Measurements from ENCODE around the gene SLC7A6.

Gene SLC7A6

DNA sequence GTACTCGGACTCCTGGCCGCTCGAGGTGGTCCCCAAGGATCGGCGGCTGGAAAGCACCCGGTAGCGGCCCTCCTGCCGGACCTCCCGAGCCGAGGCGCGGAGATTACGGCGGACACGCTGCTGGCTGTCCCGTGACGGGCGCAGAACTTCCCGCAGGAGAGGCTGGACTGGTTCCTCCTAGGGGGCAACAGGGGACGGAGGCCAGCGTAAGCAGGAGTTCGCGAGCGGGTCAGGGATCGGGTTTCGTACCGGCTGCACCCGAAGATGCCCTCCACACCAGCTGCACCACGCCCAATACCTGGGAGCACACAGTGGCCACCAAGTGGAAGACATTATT lies 46.1 kb downstream of the SLC7A6 start:
- TF ChIP-seq, protein P1, sequence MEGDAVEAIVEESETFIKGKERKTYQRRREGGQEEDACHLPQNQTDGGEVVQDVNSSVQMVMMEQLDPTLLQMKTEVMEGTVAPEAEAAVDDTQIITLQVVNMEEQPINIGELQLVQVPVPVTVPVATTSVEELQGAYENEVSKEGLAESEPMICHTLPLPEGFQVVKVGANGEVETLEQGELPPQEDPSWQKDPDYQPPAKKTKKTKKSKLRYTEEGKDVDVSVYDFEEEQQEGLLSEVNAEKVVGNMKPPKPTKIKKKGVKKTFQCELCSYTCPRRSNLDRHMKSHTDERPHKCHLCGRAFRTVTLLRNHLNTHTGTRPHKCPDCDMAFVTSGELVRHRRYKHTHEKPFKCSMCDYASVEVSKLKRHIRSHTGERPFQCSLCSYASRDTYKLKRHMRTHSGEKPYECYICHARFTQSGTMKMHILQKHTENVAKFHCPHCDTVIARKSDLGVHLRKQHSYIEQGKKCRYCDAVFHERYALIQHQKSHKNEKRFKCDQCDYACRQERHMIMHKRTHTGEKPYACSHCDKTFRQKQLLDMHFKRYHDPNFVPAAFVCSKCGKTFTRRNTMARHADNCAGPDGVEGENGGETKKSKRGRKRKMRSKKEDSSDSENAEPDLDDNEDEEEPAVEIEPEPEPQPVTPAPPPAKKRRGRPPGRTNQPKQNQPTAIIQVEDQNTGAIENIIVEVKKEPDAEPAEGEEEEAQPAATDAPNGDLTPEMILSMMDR (IDR thresholded peaks at IDR 0.05; ENCODE audit: low read depth, low read length): no peak
- H3K4me3 ChIP-seq (ENCODE audit: low read depth, low read length): peak overlapping the region; percentile 94

DNA sequence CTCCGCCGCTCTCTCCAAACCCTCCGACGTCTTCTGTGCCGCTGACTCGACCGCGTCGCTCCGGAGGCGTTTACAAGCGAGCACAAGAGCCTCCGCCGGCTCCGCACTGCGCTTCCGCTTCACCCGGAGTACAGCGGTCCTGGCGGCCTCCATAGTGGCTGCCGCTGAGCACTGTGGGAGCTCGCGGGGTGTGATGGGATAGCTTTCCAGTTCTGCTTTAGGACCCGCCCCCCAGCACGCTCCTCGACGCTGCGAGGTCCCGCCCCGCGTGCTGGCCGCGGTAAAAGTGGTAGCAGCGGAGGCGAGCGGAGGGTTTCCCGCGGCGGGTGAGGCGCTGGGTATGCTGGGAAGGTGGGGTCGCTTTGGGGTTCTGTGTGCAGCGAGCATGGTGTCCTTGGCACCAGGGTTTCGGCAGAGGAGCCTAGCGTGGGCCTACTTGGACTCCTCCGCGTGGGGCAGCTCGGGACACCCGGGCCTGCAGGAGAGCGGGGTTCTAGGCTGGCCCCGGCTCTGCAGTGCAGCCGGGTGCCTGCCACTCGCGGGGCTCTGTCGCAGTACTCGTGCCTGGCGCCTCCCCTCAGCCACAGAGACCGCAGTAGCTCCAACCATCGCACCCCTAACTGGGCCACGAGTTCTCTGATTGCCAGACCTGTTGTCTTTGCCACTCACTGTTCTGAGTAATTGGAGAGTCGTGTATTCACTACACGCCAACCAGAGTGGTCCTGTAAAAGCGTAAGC lies 46.6 kb downstream of the SLC7A6 start, which contains the start of the genes PRMT7 and SLC7A6OS:
TSS of gene PRMT7 (plus strand) at position 246 of the 738 bp plus-strand sequence. CDS start 4,961 bp downstream, outside the sequence.
TSS of gene SLC7A6OS (minus strand) at position 173 of the 738 bp plus-strand sequence. CDS start at position 153, 20 bp downstream.
- TF ChIP-seq, protein P1 (IDR thresholded peaks at IDR 0.05; ENCODE audit: low read depth, low read length): no peak
- H3K4me3 ChIP-seq (ENCODE audit: low read depth, low read length): peak within 1 kb of the TSS; percentile 94

DNA sequence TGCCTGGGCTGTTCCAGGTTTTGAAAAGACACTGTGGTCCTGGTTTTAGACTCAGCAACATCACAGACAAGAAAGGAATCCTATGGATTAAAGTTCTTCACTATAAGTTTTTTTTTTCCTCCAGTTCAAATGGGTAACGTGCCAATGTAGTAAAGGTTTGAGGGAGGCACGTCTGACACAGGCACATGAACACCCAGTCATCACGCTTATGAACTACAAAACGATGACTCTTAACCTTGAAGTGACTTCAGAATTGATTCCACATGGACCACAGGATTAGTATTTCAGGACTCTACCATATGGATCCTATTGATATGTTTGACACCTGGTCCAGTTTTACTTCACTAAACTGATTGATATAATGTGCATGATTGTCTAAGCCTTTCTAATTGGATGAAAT lies 48.8 kb downstream of the SLC7A6 start:
- TF ChIP-seq, protein P1 (IDR thresholded peaks at IDR 0.05; ENCODE audit: low read depth, low read length): no peak

DNA sequence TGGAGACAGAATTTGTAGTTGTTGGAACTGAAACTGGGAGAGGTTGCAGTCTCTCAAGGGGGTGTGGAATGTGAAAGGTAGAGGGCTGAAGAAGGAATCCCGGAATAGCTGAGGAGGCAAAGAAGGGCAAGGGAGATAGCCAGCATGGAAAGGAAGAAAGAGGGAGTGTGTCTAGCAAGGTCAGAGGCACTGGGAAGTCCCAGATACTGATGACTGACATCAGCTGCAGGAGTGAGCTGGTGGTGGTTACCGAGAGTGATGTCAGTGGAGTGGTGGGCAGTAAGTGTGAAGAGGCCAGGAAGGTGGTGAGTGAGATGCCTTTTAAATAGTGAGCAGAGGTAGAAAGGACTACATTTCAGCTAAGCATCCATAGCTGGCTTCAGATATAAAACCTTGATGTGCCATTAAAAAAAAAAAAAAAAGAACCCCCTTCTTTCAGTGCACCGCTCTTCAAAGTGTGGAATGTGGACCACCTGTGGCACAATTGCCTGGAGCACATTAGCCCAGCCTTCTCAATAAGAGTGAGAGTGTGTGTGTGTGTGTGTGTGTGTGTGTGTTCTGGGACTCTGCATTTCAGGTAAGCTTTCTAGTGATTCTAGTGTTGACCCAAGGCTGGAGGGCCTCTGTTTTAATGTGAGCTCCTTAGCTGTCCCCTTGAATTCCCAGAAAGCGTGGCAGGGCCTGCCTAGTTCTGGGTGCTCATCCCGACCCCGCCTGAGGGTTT lies 55.0 kb downstream of the SLC7A6 start:
- TF ChIP-seq, protein P1 (IDR thresholded peaks at IDR 0.05; ENCODE audit: low read depth, low read length): no peak
- H3K4me3 ChIP-seq (ENCODE audit: low read depth, low read length): no peak overlapping the region

More for the DNA sequence above, 48.8 kb downstream of the SLC7A6 start:
- H3K4me3 ChIP-seq (ENCODE audit: low read depth, low read length): no peak overlapping the region

DNA sequence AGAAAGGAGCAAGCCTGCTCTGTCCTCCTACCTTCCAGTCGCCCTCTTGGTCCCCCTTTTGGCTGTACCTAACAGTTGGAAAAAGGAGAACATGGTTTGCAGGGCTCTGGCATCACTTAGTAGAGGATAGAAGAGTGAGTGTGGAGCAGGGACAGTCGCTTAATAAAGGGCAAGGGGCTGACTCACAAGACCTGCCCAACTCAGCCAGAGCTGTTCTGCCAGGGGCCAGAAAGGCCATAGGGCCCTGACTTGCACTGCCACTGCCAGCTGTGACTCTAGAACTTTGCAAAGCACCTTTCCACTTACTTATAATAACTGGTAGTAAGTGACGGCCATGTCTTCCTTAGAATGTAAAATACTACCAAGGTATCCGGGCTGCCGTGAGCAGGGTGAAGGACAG lies 60.0 kb downstream of the SLC7A6 start:
- TF ChIP-seq, protein P1 (IDR thresholded peaks at IDR 0.05; ENCODE audit: low read depth, low read length): no peak
- no peak overlapping the region for H3K4me3 ChIP-seq (ENCODE audit: low read depth, low read length)

DNA sequence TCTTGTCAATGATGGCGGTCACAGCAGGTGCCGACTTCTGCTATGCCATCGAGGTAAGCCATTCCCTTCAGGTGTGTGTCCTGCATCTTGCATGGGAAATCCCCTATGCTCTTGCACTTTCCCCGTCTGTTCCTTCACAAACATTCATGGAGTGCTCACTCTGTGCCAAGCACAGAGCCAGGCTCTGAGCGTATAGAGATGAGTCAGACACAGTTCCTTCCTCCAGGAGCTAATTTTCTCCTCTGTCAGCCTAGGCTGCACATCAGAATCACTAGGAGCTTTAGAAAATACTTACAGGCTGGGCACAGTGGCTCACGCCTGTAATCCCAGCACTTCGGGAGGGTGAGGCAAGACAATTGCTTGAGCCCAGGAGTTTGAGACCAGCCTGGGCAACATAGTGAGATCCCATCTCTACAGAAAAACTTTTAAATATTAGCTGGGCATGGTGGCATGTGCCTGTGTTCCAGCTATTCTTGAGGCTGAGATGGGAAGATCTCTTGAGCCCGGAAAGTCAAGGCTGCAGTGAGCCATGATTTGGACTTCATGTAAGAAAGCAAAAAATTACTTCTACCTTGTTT lies 60.5 kb downstream of the SLC7A6 start:
- no peak overlapping the region for H3K4me3 ChIP-seq (ENCODE audit: low read depth, low read length)
- TF ChIP-seq, protein P1 (IDR thresholded peaks at IDR 0.05; ENCODE audit: low read depth, low read length): no peak
